ENCODE measurements around the gene KCNF1. TPM values are rescaled to one million over a fixed set of nuclear protein-coding genes. Genes with fewer than 3 reads are reported as not detected.

The KCNF1 gene
- total and polyA plus RNA-seq, 2 of the 8 experiments (the other 6 are each of a cell fraction or from before 2014, with no cell fraction given), result 0.48 to 1.5 TPM

GRCh38 chr2:10917927-10918326, 6.2 kb downstream of the KCNF1 start (continued):
- TF ChIP-seq ATF2 (IDR thresholded peaks at IDR 0.05; ENCODE audit: low read length) (no peak), KDM4A (IDR thresholded peaks at IDR 0.05; ENCODE audit: low read depth, low read length, severe bottlenecking) (no peak)
